GM12872 (cell line): ENCODE measurements around the gene CEP97.

Experiments used
- CTCF ChIP-seq: IDR thresholded peaks from 3 replicates; pipeline ENCODE4 v1.5.1; 2011; ENCODE audit warnings: low read depth, mild to moderate bottlenecking, low read length, moderate library complexity; ENCODE audit not compliant: insufficient read depth

CEP97 gene

GRCh38 chr3:101701696-101702634, 22.4 kb upstream of the CEP97 start:
- no peak for TF ChIP-seq CTCF

DNA sequence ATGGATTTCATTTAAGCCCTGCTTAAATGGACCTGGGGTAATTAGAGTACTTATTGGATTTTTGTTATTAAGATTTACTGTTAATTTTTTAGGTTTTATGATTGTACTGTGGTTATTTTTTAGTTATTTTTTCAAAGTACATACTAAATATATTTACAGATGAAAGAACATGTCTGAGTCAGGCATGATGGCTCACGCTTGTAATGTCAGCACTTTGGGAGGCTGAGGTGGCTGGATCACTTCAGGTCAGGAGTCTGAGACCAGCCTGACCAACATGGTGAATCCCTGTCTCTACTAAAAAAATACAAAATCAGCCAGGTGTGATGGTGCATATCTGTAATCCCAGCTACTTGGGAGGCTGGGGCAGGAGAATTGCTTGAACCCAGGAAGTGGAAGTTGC, 21.7 kb upstream of the CEP97 start:
- TF ChIP-seq CTCF = no peak

GRCh38 chr3:101703169-101703568, 21.2 kb upstream of the CEP97 start:
- TF ChIP-seq CTCF = no peak

DNA sequence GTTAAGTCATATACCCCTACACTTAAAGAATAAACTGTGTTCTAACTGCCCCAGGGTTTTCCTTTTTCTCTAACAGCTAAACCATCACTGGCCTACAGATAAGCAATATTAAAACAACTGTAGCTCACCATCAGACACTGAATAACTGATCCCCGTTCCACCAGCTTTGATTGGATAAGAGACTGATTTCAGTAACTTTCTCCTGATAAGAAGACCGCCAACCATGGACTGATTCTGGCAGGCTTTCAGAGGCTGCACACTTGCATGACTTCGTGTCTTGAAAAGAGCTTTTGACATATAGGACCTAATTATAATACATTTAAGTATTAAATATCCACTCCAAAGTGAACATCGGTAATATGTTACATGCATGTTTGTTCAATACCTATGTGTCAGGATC, 15.3 kb upstream of the CEP97 start:
- no peak for TF ChIP-seq CTCF

DNA sequence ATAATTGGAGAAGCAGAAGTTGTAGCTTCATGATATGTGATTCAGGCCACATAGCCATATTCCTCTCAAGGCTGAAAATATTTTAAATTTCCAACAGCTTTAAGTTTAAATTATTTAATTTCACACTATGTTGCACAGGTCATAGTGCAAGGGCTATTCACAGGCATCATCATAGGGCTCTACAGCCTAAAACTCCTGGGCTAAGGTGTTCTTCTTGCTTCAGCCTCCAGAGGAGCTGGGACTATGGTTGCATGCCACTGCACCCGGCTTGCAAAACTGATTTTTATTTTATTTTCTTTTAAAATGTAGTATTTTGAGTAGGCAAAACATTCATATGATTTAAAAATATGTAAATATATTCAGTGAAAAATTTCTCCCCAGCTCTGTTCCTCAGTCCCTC, 6.0 kb upstream of the CEP97 start:
- TF ChIP-seq CTCF = no peak

GRCh38 chr3:101719604-101720185, 4.7 kb upstream of the CEP97 start:
- TF ChIP-seq CTCF = no peak

GRCh38 chr3:101720851-101721840, 3.3 kb upstream of the CEP97 start:
- TF ChIP-seq CTCF = no peak
